RCC 7860 (cell line): ENCODE measurements around the gene VPS50.
"Not testable (repeated sequence)": the region's sequence is repeated elsewhere in the genome, so short reads cannot be mapped to it uniquely, and the experiment has no call there.

Experiments used
- DNase-seq: peaks from one replicate; pipeline ENCODE4 v3.0.0-alpha.2; 2015; ENCODE audit warnings: low spot score
- FAIRE-seq: peaks from 2 replicates; lab custom pipeline; 2012; peaks lifted over from hg19 to GRCh38; lab: Jason Lieb, UNC

VPS50 gene

DNA sequence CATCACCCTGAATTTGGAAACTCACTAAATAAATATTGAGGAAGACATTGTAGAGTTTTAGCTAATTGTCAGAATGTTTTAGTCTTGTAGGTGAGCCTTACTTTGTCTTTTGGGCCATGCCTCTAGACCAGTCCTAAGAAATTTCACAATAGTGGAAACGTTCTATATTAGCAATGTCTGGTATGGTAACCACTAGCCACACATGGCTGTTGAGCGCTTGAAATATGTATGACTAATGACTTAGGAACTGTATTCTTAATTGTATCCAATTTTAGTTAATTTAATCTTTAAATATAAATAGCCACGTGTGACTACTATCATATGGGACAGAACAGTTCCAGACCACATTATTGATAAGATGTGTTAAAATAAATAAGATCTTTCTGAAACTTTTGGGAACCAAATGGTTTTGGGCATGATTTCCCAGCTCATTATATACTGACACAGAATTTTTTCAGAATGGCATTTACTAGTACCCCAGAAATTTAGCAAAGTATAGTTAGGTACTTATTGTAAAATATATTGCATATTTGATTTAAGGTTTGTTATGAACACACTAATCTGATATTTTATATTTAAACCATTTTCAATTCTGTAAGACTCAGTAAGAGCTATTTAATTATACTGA is 95.0 kb downstream of the VPS50 start:
- FAIRE-seq (peak; percentile 97), DNase-seq (peak; percentile 89)

DNA sequence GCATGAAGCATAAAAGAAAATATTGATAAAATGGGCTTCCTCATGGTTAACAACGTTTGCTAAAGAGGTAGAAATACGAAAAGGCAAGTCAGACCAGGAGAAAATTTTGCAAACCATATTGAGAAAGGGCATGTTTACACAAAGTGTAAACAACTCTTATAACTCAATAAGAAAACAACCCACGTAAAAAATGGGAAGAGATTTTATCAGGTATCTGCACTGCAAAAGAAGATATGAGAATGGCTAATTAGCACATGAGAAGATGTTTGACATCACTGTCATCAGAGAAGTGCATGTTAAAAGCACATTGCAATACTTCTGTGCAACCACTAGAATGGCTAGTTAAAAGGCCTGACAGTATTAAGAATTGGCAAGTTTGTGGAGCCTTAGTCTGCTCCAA is 99.5 kb downstream of the VPS50 start:
- DNase-seq (no peak), FAIRE-seq (no peak)

DNA sequence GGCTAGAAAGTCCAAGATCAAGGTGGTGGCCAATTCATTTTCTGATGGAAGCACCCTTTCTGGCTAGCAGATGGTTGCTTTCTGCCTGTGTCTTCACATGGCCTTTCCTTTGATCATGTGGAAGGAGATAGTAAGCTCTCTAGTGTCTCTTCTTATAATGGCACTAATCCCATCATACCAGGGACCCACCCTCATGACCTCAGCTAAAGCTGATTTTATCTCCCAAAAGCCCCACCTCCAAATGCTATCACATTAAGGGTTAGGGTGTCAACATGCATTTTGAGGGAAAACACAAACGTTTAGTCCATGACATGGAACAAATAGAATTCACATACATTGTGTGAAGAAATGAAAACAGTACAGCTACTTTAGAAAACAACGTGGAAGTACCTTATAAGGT is 100.0 kb downstream of the VPS50 start:
- no peak for DNase-seq
- FAIRE-seq: no peak

DNA sequence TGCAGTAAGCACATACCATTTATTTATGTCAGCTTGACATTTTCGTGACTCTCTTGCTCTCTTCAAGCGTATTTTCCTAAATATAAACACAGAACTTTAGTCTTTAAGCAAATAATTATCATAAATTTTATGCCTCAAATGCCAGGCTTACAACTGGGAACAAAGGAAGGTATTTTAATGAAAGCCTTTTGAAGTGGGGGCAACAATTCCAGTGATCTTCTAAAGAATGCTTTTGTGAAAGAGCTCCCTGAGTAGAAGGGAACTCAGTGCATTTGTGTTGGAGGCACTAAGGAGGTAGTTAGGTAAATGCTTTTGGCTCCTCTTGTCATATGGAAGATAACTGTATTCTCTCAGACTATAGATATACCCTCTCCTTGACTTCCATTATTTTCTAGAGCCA is 104.9 kb downstream of the VPS50 start:
- DNase-seq: no peak
- FAIRE-seq: no peak

DNA sequence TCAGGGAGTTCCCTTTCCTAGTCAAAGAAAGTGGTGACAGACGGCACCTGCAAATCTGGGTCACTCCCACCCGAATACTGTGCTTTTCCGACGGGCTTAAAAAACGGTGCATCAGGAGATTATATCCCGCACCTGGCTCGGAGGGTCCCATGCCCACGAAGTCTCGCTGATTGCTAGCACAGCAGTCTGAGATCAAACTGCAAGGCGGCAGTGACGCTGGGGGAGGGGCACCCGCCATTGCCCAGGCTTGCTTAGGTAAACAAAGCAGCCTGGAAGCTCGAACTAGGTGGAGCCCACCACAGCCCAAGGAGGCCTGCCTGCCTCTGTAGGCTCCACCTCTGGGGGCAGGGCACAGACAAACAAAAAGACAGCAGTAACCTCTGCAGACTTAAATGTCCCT is 110.0 kb downstream of the VPS50 start:
- not testable (repeated sequence) for FAIRE-seq, DNase-seq

DNA sequence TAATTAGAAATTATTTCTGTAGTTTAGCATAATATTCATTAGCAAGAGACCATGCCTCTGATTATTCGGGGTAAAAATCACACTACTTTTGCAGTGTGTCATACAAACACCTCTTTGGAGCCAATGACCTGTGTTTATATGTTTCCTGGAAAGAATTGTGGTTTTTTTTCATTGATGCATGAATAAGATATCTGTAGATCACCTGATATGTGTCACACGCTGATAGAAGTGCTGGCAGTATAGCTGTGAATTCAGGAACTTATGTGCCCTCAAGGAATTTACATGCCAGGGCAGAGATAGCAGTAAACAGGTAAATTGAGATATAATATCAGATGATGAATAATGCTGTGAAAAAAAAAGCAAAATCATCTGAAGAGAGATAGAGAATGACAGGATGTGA is 118.2 kb downstream of the VPS50 start:
- FAIRE-seq (no peak), DNase-seq (no peak)

DNA sequence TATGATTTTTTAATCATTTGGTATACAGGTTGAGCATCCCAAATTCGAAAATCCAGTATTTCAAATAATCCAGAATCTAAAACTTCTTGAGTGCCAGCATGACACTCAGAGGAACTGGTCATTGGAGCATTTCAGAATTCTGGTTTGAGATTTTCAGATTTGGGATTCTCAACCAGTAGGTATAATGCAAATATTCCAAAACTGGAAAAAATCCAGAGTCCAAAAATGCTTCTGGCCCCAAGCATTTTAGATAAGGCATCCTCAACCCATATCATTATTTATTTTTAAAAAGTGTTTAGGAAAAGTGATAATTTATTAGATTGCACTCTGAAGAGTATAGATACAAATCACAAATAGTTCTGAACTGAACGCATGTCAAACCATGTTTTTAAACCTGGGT is 120.7 kb downstream of the VPS50 start:
- DNase-seq (no peak), FAIRE-seq (no peak)

DNA sequence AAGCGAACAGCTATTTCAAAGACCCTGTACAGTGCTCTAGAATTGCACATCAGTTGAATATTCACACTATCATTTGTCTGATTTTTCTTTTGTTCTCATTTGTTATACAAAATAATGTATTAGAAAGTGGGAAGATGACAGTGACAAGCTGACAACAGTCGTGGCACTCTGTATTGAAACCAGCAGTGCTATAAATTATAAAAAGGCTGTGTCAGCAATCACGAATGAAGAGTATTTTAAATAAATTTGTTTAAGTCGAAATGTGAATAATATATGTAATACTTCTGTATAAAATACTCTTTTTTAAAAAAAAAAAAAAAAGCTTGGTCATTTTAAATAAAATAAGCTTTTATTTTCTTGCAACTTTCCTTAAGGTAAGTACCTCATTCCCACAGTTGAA is 122.6 kb downstream of the VPS50 start:
- no peak for DNase-seq
- FAIRE-seq: peak; percentile 37

DNA sequence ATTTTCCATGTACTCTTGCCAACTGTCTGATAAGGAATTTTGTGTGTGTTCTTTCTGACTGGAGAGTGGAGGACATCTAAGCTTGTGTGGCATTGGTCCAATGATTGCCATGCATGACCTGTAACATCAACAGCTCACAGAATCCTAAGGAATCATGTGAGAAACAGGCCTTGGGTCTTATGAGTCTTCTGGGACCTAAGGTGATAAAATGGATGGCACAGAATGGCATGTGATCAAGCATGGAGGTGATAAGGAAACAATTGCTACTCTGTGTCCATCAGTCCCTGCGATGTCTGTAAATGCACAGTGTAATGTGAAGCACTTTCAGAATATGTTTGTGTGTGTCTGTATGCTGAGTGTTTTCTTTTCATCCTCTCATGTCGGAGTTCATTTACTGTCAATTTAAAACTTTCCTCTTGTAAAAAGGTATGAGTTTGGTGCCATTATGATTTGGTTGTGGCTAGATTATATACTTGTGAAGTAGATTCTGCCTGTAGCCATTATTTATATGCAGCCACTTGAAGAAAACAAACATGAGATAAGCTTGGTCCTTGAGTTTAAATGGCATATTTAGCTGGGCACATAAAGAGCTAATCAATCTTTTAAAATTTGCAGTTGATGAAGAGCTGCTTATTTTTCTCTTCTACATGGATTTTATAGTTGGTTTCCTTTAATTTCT is 127.5 kb downstream of the VPS50 start:
- no peak for FAIRE-seq
- DNase-seq: no peak

DNA sequence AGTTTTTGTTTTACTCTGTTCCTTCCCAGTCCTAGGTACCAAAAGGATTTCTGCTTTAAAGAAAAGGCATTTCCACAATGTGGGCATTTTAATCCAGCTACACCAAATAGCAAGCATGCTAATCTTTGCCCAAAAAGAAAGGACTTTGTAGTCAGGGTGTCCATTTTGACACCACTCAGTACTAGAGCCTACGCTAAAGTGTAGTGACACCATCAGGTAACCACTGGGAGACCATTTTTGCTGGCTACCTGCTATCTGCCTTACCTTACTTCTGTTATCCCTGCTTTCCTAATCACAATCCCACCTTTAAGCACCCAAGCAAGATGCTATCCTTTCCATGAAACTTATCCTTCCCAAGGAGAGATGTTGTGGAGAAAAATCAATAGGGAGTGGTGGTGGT is 129.7 kb downstream of the VPS50 start:
- DNase-seq (no peak), FAIRE-seq (no peak)

DNA sequence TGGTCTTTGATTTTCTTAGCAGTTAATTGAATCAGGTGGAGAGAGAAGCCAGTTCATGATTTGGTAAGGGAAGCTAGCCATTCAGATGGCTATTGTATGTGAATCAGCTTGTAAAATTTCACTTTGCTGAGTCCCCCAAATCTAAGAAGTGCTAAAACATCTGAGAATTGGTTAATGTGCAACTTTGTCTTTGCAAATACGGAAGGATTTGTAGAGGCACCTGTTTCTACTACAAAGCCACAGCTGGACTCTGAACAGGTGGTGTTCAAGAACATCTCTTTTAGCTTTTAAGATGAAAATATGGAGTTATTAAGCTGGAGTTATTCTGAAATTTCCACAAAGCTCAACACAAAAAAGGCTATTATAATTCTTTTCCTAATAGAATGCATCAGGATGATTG is 132.6 kb downstream of the VPS50 start:
- DNase-seq (no peak), FAIRE-seq (no peak)

DNA sequence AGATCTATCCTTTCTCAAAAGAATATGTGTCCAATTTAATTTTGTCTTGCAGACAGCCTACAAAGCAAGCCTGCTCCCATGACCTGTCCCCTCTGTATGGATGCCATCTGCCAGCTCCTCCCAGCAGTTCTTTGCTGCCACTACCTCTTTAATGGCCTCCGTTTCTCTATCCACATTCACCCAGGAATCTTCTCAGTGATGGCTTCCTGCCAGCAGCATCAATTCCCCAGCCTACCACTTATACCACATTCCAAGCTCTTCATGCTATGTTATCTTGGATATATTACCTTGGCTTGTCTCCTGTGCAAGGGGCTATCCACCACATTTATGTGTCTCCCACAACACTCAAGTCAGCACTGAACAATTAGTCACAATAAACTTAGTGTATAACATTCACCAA is 133.2 kb downstream of the VPS50 start:
- DNase-seq (no peak), FAIRE-seq (no peak)

DNA sequence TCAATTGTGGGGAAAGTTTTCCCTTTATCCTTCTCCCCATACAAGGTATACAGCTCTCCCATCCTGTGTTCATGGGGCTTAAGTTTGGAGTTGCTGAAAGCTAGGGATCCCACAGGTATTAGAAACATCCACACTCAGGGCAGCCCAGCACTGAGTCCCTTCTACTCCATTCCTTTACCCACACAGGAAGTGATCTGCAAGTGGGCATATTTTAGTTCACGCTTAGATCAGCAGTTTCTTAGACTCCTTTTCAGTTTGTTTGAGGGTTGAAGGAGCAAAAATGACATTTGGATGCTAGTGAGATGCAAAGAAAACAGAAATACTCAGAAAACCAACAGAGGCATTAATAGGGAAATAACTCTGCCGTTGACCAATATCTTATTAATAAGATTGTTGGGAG is 134.7 kb downstream of the VPS50 start:
- no peak for FAIRE-seq

DNA sequence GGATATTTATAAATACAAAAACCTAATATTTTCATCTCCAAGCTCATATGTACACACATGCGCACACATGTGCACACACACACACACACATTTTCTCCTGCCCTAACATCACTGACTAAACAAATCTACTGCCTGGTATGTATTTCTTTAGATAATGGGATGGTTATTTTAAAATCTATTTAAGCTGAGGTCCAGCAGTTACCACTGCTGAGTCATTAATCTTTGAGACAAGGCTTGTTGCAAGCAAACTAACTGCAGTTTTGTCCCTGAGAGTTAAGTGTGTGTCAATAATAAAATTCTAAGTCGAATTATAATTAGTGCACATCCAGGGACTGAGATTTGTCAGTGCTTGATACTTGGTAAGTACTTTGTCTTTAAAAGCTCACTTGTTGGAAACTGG is 135.1 kb downstream of the VPS50 start:
- DNase-seq (no peak), FAIRE-seq (no peak)

More for the DNA sequence above, 134.7 kb downstream of the VPS50 start:
- DNase-seq: no peak

DNA sequence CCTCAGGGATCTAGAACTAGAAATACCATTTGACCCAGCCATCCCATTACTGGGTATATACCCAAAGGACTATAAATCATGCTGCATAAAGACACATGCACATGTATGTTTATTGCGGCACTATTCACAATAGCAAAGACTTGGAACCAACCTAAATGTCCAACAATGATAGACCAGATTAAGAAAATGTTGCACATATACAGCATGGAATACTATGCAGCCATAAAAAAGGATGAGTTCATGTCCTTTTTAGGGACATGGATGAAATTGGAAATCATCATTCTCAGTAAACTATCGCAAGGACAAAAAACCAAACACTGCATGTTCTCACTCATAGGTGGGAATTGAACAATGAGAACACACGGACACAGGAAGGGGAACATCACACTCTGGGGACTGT is 138.8 kb downstream of the VPS50 start:
- FAIRE-seq, DNase-seq: not testable (repeated sequence)

DNA sequence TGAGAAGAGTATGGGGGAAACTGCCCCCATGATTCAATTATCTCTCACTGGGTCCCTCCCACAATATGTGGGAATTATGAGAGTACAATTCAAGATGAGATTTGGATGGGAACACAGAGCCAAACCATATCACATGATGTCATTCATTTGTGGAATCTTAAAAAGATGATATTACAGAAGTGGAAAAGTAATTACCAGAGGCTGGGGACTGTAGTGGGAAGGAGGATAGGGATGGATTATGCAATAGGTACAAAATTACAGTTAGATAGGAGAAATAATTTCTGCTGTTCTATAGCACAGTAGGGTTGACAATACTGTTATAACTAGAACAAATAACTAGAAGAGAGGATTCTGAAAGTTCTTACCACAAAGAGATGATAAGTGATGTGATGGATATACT is 141.4 kb downstream of the VPS50 start:
- no peak for FAIRE-seq

DNA sequence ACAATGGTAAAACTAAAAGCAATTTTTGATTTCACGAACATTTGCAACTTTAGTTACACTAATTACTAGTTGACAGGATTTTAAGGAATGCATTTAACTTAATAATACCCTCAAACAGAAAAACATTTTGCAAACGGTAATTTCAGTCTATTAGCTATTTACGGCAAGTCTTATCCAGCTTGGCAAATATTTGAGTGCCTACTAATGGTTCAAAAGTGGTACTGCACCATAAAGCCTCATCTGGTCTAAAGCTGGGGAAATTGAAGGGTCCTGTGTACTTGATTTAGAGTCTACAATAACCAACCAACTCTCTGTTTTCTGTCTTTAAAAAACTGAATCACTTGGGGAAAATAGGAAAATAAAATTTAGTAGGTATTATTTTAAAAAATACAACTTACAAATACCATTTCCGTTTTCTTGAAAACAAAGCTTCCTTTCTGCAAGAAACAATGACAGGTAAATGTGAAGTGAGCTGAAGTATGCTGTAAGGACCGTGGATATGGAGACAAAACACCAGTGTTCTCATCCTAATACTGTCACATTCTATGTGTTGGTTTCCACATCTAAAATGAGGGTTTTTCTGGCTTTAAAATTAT is 142.3 kb downstream of the VPS50 start:
- DNase-seq (peak; percentile 29), FAIRE-seq (peak; percentile 77)

More for the DNA sequence above, 141.4 kb downstream of the VPS50 start:
- no peak for DNase-seq

DNA sequence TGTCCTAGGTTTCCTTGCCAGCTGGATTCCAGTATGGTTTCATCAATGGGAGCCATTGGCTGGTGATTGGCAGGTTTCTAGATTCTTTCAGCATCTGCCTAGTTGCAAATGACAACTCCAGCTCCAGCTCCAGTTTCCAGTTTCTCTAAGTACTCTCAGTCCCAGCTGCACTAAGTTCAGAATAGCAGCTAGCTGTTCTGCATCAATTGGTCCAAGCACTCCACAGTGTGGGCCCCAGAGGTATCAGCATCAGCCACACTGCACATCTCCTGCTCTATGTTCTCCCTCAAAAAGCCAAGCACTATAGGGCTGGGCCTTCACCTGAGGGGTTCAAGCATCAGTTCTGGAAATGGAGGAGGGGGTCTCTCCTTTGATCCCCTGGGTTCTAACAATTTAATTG is 143.4 kb downstream of the VPS50 start:
- FAIRE-seq (no peak), DNase-seq (no peak)

DNA sequence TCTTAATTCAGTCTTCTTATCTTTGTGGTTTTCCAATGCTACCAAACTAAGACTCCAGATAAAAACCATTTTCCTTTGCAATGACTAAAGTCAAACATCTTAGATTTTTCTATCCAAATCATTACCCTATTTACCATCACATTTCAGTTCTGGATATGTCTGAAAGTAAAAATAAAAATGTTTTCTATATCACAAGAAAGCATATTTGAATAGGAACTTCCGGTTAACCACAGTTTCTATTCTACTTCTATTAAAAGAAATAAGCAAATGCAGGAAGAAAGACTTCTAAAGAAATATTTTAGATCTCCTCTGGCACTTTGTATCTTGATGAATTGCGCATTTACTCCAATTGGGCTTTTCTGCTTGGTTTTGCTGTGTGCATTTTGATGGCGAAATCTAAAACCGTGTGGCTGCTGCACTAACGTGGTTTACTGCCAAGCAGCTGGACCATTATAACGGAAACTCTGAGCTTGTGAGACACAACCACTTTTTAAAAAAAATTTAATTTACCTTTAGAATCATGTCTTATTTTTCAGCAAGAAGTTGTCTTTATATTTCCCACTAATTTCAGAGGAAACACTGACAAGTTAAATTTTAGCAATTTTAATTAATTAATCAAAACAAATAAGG is 146.1 kb downstream of the VPS50 start:
- DNase-seq (no peak), FAIRE-seq (no peak)

DNA sequence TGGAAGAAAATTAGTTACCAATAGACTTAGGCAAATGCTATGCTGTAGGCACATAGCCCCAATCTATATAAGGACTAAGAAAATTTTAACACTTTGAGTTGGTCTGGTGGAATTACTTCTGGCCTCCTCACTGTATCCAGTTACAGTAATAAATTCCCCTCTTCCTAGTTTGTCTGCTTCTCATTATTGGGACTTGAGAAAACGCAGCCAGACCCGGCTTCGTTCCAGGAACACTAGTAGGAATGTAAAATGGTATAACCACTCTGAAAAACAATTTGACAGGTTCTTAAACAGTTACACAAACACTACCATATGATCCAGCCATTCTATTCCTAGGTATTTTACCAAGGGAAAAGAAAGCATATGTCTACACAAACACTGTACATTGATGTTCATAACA is 150.2 kb downstream of the VPS50 start:
- FAIRE-seq (no peak), DNase-seq (no peak)

DNA sequence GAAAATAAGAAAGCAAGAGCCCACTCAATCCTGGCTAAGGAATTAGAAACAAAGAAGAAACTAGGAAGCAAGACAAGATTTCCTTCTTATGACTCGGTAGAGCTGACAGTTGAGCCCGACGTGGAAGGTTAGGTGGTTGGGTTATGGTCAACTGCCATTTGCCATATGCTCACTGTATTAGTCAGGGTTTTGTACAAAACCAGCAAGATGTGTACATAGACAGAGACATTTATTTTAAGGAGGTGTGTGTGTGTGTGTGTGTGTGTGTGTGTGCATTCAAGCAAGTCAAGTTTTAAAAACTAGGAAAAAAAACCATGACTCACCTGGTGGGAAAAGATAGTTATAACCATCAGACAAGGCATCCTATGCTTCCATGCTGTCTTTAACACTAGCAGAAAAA is 158.5 kb downstream of the VPS50 start:
- FAIRE-seq: peak; percentile 32
- DNase-seq: peak; percentile 54

DNA sequence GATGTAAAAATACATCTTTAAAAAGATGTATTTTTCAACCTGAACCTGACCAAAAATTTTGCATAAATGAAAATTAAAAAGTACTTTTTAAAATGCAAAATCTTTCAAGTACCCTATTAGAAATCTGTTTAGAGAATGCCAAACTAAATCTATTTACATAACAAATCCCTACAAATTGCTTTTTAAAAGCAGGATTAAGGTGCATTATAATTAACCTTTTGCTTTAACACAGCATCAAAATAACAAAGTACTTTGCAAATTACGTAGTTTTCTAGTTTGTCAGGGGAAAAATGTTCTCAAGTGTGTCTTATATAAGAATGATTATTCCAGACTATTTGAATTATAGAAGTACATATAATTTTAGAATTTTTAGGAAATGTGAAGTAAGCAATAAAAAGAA is 160.8 kb downstream of the VPS50 start:
- FAIRE-seq (no peak), DNase-seq (no peak)
